Left colon (tissue), 2 donors: ENCODE data around the gene NRTN. TPM values are rescaled to one million over a fixed set of nuclear protein-coding genes. Genes with fewer than 3 reads are reported as not detected.

Experiments used
- ATAC-seq: fragments of 200-7000 bp; cut with Tn5 transposase; one replicate; pipeline ENCODE4 v1.9.1; 2020; ENCODE audit warnings: mild to moderate bottlenecking, moderate library complexity
- DNase-seq, 2 donors: peaks; one replicate each; pipeline ENCODE4 v3.0.0-alpha.2; 2020
- intact Hi-C, 2 donors: fragments of 100-400 bp; cut with DNase I in 1 of 2; cut with micrococcal nuclease in 1 of 2; formaldehyde crosslinking; loops; one replicate each; pipeline versions ENCODE4 v1.11.2 to v1.14.0; 2022; cut with DNase I, micrococcal nuclease
- total RNA-seq, 2 donors: library from RNA; stranded (reverse); fragmentation: NEBNext Ultra II Directional; extraction: Animal tissue kit (Norgen Biotek cat#: 25700); gene quantifications; one replicate each; pipeline ENCODE4 v1.2.1, GENCODE V29; 2021
- donor health status: DM: no; HTN: no; CAD: no.
- donor health status: DM: yes; HTN: yes; CAD: no.

Gene NRTN
- total RNA-seq, 2 donors from 2014 or later, result 1.2 to 1.7 TPM

DNA sequence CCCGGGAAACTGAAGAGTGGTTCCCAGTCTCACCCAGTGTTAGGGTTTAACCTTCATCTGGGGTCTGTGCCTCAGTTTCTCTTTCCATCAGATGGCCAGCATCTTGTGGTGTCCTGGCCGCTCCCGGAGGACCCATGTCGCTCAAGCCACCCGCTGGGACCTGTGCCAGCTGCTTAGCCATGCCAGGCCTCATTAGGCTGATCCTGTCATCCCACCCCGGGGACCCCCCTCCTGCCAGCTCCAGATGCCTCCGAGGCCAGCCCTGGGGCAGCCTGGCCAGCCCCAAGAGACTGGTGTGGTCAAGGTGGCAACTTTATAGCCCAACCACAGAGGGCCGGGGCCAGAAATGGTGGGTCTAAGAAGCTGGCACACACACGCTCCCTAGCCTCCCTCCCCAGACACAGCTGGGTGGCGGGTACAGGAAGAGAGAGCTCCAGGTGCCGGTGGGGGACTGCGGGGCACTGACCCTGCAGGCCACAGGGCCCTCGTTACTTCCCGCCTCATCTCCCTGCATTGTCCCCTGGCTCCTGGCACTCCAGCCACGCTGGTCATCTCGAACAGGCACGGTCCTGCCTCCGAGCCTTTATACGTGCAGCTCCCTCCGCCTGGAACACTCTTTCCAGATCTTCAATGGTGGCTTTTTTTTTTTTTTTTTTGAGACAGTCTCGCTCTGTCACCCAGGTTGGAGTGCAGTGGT, 3.4 kb downstream of the NRTN start:
- ATAC-seq (no peak), DNase-seq (no peak)
- intact Hi-C loops, result loop anchor here (5.0 kb wide), 2 partner anchors 84 to 89 kb away; no protein-coding TSS in a partner anchor

DNA sequence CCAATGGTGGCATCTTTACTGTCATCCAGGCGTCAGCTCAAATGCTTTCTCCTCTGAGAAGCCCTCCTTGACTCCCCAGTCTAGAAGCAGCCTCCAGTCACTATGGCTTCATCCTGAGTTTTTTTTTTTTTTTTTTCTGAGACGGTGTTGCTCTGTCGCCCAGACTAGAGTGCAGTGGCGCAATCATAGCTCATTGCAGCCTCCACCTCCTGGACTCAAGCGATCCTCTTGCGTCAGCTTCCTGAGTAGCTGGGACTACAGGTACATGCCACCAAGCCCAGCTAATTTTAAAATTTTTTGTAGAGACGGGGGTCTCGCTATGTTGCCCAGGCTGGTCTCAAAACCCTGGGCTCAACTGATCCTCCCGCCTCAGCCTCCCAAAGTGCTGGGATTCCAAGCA, 4.2 kb downstream of the NRTN start:
- DNase-seq, result no peak
- intact Hi-C loops, result loop anchor here (5.0 kb wide), 2 partner anchors 83 to 88 kb away; no protein-coding TSS in a partner anchor
- no peak for ATAC-seq

DNA sequence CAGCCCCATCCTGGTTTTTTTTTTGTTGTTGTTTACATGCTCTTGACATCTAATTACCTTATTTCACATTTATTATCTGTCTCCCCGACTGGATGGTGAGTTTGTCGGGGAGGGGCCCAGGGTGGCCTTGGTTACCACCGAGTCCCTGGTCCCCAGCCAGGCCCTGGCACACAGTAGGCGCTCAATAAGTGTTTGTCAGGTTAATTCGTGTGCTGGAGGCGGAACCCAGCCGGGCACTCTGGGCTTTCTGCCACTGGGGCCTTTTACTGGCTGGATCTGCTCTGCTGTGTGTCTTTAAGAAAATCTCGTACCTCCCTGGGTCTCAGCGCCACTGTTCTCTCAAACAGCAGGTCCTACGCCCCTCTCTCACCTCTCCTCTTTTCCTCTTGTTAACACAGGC, 4.6 kb downstream of the NRTN start:
- intact Hi-C loops, result loop anchor here (5.0 kb wide), 2 partner anchors 83 to 88 kb away; no protein-coding TSS in a partner anchor
- ATAC-seq (no peak), DNase-seq (no peak)

DNA sequence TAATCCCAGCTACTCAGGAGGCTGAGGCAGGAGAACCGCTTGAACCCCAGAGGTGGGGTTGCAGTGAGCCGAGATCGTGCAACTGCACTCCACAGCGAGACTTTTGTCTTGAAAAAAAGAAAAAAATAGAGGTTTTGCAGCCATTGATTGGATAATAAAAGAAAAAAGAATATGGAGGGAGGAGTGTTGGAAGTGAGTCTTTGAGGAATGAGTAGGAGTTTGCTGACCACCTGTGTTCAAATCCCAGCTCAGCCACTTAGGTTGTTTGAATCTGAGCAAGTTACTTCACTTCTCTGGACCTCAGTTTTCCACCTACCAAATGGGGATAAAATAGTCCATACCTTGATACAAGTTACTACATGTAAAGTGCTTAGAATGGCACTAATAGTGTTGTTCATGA, 6.2 kb downstream of the NRTN start:
- ATAC-seq (no peak), DNase-seq (no peak)
- intact Hi-C loops, result no loop called here

DNA sequence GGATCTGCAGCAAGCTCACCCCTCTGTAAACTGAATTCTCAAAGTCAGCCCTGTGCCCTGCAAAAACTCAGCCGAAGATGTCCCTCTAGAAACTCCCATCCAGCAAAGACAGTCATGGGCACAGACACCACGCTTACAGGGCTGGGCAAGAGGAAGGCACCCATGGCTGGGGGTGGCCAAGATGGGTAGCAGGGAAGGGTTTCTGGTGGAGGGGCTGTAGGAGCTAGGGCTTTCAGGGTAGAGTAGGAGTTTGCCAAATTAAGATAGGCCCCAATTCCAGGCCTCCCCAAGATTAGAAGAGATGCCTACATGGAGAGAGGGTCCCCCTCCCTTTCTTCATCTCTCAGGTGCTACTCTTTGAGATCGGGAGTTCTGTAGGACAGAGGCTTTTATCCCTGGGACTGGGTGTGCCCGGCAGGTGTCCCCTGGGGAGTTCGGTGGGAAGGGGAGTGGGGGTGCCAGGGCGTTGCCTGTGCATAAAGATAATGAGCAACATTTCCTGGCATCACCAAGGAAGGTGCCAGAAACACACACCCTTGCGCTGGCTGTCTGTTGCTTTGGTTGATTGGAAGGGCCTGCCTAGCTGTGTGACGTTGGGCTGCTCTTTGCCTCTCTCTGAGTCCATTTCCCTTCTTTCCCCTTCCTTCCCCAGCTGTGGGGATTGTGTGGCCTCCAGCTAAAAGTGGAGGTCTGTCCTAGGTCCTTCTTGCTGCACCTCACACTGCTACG, 9.4 kb downstream of the NRTN start:
- no peak for DNase-seq
- ATAC-seq, result peak; percentile 59
- intact Hi-C loops, result no loop called here

DNA sequence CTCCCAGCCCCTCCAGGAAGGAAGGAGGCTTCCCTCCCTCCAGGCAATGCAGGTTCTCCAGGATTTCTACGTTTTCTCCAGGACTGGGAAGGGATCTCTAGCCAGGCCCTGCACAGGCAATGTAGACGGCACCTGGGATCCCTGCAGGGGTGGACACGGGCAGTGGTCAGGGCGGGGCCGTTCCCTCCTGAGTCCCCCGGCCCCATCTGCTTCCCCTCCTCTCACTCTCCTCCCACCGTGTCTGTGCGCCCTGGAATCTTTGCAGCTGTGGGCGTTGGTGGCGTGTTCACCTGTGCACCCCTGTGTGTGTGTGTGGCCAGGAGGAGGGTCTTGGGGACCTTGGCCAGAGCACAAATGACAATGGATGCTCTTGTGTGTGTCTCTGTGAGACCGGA, 10.0 kb downstream of the NRTN start:
- ATAC-seq, result peak; percentile 30
- no peak for DNase-seq
- intact Hi-C loops, result no loop called here

DNA sequence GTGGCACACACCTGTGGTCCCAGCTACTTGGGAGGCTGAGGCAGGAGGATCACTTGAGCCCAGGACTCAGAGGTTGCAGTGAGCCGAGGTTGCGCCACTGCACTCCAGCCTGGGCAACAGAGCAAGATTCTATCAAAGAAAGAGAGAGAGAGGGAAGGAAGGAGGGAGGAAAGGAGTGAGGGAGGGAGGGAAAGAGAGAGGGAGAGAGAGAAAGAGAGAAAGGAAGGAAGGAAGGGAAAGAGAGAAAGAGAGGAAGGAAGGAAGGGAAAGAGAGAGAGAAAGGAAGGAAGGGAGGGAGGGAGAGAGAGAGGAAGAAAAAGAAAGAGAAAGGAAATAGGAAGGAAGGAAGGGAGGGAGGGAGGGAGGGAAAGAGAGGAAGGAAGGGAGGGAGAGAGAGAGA, 12.4 kb downstream of the NRTN start:
- ATAC-seq, result no peak
- intact Hi-C loops, result no loop called here

DNA sequence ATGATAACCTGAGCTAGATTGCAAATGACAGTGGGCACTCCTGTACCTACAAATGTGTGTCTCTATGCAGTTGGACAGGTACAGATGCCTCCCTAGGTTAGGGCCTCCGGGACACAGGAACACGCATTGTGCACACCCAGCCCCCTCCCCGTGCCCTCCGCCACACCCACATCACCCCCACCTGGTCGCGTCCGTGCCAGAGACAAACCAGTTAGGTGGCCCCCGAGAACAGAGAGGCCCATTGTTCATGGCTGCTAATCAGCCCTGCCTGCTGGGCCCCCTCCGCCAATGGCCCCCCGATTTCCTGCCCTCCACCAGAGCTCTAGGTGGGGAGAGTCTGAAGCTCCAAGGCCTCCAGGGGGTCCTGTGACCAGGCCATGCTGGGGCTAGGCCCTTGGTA, 13.7 kb downstream of the NRTN start:
- intact Hi-C loops, result no loop called here
- DNase-seq, result no peak
- ATAC-seq, result no peak

More for the DNA sequence above, 12.4 kb downstream of the NRTN start:
- DNase-seq, result no peak

DNA sequence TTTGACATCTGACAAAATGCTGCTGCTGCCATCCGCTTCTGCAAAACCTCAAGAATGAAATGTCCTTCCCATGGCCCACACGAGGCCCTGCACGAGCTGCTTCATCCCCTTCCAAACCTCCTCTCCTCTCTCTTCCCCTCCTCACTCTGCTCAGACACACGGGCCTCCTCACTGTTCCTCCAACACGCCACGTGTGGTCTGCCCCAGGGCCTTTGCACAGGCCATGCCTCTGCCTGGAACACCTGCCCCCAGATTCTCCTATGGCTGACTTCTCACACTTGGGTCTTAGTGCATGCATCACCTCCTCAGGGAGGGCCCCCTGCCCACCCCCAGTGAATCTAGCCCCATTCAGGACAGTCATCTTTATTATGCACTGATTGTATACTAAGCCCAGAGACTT, 15.9 kb downstream of the NRTN start:
- ATAC-seq (no peak), DNase-seq (no peak)
- intact Hi-C loops, result no loop called here

DNA sequence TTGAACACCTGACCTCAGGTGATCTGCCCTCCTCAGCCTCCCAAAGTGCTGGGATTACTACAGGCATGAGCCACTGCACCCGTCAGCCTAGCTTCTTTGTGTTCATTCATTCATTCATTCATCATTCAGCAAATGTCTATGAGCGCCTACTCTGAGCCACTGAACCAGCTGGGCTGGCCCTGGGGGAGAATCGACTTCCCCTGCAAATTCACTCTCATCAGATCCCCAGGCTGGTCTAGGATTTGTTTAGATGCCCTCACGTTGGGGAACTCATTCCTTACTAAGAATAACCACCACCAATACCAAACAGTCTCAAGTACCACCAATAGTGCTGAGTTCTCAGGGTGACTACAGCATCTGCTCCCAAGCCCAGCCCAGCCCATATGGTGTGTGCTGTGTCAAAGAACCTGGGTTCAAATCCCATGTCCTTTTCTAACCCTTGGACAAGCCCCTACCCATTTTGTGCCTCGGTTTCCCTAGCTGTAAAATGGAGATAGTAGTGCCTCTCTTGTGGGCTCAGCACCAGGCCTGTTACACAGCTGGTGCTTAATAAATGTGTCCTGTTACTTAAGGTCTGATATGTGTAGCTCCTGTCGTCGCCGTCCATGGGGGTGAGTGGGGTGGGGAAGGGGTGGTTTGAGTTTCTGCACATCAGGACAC, 16.8 kb downstream of the NRTN start:
- ATAC-seq, result no peak

DNA sequence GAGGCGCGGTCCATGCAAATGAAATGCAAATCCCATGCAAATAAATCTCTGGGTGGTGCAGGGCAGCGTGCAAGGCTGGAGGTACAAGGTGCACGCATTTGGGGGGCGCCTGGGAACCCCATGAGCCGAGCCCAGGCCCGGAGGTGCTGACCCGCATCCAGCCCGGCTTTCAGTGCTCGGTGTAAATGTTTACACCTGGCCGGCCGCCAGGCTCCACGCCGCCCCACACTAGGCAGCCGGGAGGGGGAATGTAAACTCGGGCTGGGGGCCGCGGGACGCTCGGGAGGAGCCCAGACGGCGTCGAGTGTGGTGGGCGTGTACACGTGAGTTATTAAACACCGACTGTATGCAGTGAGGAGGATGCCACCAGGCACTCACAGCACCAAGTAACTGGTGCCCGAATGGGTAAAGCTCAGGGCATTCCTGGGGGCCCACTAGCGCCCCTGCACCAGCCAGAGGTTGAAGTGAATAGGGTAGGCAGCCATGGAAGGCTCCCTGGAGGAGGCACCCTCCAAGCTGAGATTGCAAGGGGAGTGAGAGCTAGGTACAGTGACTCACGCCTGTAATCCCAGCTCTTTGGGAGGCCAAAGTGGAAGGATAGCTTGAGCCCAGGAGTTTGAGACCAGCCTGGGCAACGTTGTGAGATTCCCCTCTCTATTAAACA, 17.4 kb downstream of the NRTN start:
- intact Hi-C loops, result no loop called here
- peak in 1 of 2 donors; percentile 44 for DNase-seq
- ATAC-seq, result no peak

More for the DNA sequence above, 16.8 kb downstream of the NRTN start:
- DNase-seq, result no peak
- intact Hi-C loops, result no loop called here

DNA sequence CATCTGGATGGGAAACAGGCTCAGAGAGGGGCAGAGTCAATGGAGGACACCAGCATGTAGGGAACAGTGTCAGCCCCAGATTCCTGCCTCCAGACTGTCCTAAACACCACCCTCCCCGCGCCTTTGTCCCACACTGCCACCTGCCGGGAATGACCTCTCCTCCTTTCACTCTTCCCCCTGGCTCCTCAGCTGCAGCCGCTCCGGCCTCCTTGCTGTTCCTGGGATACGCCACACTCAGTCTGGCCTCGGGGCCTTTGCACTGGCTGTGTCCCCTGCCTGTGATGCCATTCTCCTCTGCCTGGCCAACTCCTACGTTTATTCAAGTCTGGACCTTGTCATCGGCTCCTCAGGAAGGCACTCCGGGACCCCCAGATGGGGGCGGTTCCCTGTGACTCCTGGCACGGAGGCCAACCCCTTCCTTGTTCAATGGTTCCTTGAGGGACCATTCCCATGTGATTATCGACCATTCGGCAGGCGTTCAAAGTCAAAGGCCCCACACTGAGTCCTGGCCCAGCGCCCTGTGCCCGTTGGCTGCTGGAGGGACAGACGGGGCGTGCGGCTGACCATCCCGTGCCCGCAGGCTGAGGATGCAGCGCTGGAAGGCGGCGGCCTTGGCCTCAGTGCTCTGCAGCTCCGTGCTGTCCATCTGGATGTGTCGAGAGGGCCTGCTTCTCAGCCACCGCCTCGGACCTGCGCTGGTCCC, 18.9 kb downstream of the NRTN start:
- DNase-seq (peak in 1 of 2 donors; percentile 50), ATAC-seq (peak; percentile 9)
- intact Hi-C loops, result no loop called here

DNA sequence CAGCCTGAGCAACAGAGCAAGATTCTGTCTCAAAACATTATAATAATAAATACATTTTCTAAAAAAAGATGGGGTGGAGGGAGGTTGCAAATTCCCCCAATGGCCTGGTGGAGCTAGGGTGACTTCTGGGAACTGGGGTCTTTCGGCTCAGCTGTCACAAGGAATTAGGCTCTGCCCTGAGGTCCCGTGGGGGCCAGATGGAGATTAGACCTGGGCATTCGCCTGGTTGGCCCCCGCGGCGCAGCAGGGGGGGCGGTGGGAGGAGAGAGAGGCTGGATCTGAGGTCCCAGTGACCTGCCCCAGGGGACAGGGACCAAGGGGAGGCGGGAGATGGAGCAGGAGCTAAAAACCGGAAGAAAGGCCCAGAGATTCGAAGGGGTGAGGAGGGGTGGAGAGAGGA, 19.9 kb downstream of the NRTN start:
- ATAC-seq (no peak), DNase-seq (no peak)
- intact Hi-C loops, result no loop called here

DNA sequence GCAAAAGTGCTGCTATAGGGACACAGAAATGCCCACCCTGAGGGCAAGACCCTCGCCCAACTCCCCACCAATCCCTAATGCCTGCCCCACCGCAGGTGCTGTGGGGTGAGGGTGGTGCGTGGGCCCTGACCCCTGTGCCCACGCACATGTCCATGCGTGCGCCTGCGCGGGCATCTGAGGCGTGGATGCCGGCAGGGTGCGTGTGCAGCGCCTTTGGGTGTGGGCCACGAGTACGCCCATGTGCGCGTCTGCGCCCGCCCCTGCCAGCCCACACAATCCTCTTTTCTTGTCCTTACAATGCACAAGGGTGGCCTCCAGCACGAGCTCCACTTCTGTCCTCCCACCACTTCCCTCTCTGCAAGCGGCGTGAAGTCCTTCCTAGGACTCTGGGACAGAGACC, 20.3 kb downstream of the NRTN start:
- no peak for ATAC-seq
- DNase-seq, result no peak
- intact Hi-C loops, result no loop called here

DNA sequence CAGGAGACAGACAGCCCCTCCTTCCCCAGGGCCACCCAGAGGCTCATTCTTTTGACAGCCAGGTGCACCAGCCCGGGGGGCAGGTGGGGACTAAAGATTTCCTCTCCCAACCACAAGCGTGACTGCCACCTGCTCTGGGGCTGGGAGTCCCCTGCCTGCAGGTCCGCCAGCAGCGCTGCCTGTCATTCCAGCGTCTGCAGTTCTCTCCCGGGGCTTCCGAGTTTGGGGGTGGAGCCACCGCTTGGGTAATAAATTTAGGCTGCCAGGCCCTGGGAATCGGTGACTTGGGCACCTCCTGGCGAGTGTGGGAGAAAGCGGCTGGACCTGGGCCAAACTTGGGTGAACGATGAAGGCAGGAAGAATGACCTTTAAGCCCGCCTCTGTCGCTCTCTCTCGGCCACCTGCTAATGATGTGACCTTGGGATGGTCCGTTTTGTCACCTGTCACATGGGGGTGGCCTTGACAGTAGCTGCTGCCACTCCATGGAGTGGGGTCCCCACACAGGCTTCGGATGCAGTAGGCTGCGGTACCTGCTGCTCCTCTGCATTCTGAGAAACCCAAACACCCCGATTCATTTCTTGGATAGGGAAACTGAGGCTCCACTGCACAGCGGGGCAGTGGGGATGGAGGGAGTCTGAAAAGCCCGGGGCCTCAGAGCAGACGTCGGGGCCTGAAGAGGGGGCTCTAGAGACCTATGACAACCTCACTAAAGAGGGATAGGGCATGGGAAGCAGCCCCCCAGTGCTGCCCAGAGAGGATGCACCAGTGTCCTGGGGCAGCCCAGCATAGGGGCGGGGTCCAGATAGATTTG, 21.9 kb downstream of the NRTN start:
- DNase-seq (peak; percentile 89 to 91), ATAC-seq (peak; percentile 51)
- intact Hi-C loops, result no loop called here

DNA sequence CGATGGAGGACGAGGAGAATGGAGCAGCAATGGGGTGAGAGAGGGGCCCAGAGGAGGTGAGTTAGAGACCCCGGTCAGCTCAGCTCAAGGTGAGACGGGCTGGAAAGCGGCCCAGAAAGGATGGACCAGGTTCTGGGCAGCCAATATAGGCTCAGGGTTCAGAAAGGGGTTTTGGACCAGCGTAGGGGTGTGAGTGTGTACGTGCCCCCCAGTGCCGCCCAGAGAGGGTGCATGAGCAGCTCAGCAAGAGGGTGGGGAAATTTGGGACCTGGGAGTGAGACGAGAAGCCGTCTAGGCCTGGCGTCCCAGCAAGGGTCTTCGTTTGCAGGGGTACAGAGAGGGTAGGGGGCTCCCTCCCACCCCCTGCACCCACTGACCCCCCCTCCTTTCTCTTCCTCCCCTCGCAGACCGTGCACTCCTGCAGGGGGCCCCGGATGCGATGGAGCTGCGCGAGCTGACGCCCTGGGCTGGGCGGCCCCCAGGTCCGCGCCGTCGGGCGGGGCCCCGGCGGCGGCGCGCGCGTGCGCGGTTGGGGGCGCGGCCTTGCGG, 22.5 kb downstream of the NRTN start:
- DNase-seq (peak in 1 of 2 donors; percentile 39), ATAC-seq (no peak)
- intact Hi-C loops, result no loop called here

DNA sequence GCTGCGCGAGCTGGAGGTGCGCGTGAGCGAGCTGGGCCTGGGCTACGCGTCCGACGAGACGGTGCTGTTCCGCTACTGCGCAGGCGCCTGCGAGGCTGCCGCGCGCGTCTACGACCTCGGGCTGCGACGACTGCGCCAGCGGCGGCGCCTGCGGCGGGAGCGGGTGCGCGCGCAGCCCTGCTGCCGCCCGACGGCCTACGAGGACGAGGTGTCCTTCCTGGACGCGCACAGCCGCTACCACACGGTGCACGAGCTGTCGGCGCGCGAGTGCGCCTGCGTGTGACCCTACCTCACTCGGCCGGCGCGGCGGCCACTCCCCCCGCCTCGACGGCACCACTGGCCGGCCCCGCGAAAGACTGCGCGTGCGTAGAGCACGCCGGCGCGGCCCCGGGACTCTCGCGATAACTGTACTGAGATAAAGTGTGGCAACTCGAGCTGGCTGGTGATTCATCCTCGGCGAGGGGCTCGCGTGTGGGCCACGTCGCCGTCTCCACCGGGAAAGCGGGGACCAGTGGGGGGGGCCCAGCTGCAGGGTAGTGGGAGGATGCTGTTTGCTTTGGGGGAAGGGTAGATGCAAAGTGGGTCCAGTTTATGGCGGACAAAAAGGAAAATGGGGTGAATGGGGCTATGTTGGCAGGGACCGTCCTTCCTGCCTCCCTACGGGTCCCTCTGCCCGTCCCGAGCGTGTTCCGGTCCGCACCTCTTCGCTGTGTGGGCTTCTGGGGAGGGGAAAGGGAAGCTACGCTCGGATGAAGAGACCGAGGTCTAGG, 23.2 kb downstream of the NRTN start:
- DNase-seq (peak; percentile 93), ATAC-seq (peak; percentile 76)
- intact Hi-C loops, result no loop called here
